ENCODE data around the gene UMOD. TPM values are rescaled to one million over a fixed set of nuclear protein-coding genes. Genes with fewer than 3 reads are reported as not detected.

The UMOD gene
- total RNA-seq, 1 donor from 2014 or later, result not detected

DNA sequence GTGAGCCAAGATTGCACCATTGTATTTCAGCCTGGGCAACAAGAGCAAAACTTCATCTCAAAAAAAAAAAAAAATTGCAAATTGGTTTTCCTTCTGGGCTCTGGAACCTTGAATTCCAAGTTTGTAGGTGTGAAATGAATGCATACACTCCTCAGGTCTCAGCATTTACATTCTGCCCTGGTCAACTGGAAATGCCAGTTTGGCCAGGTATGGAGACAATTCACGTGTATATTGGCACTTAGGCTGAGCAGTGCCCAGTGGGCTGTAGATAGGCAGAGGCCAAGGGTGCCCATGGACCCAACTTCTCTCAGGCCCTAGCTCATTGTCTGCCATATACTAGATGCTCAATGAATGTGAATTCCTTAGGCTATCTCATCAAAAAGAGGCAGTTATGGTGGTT lies 36.3 kb upstream of the UMOD start:
- no peak overlapping the region for H3K27ac Mint-ChIP-seq (ENCODE audit: unreplicated experiment)
- DNase-seq, result no peak
- no peaks in the 10 kb centered on the region for H3K9me3 Mint-ChIP-seq (ENCODE audit: unreplicated experiment)
- peaks cover 3% of the 10 kb centered on the region for H3K4me1 Mint-ChIP-seq (ENCODE audit: low read depth, unreplicated experiment)
- no peaks in the 10 kb centered on the region for H3K36me3 Mint-ChIP-seq (ENCODE audit: unreplicated experiment)
- TF ChIP-seq, protein P1, sequence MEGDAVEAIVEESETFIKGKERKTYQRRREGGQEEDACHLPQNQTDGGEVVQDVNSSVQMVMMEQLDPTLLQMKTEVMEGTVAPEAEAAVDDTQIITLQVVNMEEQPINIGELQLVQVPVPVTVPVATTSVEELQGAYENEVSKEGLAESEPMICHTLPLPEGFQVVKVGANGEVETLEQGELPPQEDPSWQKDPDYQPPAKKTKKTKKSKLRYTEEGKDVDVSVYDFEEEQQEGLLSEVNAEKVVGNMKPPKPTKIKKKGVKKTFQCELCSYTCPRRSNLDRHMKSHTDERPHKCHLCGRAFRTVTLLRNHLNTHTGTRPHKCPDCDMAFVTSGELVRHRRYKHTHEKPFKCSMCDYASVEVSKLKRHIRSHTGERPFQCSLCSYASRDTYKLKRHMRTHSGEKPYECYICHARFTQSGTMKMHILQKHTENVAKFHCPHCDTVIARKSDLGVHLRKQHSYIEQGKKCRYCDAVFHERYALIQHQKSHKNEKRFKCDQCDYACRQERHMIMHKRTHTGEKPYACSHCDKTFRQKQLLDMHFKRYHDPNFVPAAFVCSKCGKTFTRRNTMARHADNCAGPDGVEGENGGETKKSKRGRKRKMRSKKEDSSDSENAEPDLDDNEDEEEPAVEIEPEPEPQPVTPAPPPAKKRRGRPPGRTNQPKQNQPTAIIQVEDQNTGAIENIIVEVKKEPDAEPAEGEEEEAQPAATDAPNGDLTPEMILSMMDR (IDR thresholded peaks at IDR 0.05; ENCODE audit: partially characterized antibody, unreplicated experiment), result no peak
- H3K4me3 Mint-ChIP-seq (ENCODE audit: unreplicated experiment), result no peak overlapping the region
- H3K27me3 Mint-ChIP-seq (ENCODE audit: unreplicated experiment), result no peaks in the 10 kb centered on the region

DNA sequence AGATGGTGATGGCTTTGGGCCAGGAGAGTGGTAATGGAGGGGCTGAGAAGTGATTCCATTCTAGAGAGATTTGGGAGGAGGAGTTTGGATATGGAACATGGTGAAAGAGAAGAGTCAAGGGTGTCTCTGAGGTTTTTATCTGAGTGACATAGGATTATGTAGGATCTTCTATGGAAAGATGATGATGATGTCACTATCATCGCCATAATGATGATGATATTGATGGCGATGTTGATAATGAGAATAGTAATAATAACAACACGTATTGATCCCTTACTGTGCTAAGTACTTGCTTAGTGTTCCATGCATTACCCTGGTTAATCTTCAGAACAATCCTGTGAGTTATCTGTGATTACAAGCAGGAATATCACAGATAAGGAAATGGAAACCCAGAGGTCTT lies 35.5 kb upstream of the UMOD start:
- Mint-ChIP-seq H3K27me3 (ENCODE audit: unreplicated experiment) (no peaks in the 10 kb centered on the region), H3K4me3 (ENCODE audit: unreplicated experiment) (no peak overlapping the region), H3K4me1 (ENCODE audit: low read depth, unreplicated experiment) (peaks cover 3% of the 10 kb centered on the region), H3K27ac (ENCODE audit: unreplicated experiment) (no peak overlapping the region), H3K9me3 (ENCODE audit: unreplicated experiment) (no peaks in the 10 kb centered on the region), H3K36me3 (ENCODE audit: unreplicated experiment) (no peaks in the 10 kb centered on the region)
- no peak for DNase-seq
- TF ChIP-seq, protein P1 (IDR thresholded peaks at IDR 0.05; ENCODE audit: partially characterized antibody, unreplicated experiment), result no peak

GRCh38 chr16:20385844-20386832 lies 33.6 kb upstream of the UMOD start:
- H3K9me3 Mint-ChIP-seq (ENCODE audit: unreplicated experiment), result peaks cover 3% of the 10 kb centered on the region
- DNase-seq, result peak; percentile 83
- no peaks in the 10 kb centered on the region for H3K27me3 Mint-ChIP-seq (ENCODE audit: unreplicated experiment)
- H3K27ac Mint-ChIP-seq (ENCODE audit: unreplicated experiment), result no peak overlapping the region
- H3K4me3 Mint-ChIP-seq (ENCODE audit: unreplicated experiment), result no peak overlapping the region
- H3K36me3 Mint-ChIP-seq (ENCODE audit: unreplicated experiment), result no peaks in the 10 kb centered on the region
- H3K4me1 Mint-ChIP-seq (ENCODE audit: low read depth, unreplicated experiment), result no peaks in the 10 kb centered on the region
- TF ChIP-seq, protein P1 (IDR thresholded peaks at IDR 0.05; ENCODE audit: partially characterized antibody, unreplicated experiment), result peak; percentile 89

DNA sequence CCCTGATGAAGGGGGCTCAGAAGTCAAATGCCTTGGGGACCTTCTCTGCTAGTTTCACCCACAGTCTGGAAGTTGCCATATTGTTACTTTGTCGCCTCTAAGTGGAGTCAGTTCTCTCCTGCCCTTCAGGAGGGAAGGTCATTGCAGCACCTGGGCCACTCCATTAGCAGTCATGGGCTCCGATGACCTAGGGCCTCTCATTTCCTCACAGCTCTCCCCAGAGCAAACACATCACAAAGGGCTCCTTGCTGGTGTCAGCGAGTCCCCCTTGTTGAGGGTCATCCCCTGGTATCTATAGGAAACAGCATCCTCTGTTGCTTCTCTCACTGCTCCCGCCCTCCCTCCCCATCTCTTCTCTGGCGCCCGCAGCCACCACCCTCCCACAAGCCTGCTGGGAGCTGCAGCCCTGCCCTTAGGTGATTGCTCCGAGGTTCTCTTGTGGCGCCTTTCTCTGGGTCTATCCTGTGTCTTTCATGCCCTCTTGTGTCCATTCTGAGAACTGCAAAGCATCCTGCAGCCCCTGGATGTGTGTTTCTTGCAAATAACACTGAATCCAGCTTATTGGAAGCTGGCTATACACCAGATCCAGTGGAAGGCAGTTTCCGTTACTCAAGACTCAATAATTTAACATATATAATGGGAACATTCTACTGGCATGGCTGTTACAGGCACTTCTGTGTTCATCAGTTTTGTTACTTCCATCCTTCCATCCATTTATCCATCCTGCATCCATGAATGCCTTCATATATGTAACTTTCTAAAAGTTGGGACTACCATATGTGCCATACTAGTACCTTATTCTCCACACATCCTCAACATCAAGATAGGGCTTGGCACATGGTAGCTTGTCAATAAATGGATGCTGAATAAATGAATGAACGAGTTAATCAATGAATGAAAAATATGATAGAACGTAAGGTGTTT lies 30.9 kb upstream of the UMOD start:
- peak; percentile 75 for DNase-seq
- TF ChIP-seq, protein P1 (IDR thresholded peaks at IDR 0.05; ENCODE audit: partially characterized antibody, unreplicated experiment), result peak; percentile 85
- no peaks in the 10 kb centered on the region for H3K4me1 Mint-ChIP-seq (ENCODE audit: low read depth, unreplicated experiment)
- H3K36me3 Mint-ChIP-seq (ENCODE audit: unreplicated experiment), result no peaks in the 10 kb centered on the region
- peaks cover 3% of the 10 kb centered on the region for H3K9me3 Mint-ChIP-seq (ENCODE audit: unreplicated experiment)
- no peak overlapping the region for H3K27ac Mint-ChIP-seq (ENCODE audit: unreplicated experiment)
- H3K27me3 Mint-ChIP-seq (ENCODE audit: unreplicated experiment), result no peaks in the 10 kb centered on the region
- no peak overlapping the region for H3K4me3 Mint-ChIP-seq (ENCODE audit: unreplicated experiment)
